ENCODE data around the gene COL18A1. TPM values are rescaled to one million over a fixed set of nuclear protein-coding genes. Genes with fewer than 3 reads are reported as not detected.
A peak's percentile ranks its signal among the peaks of the same experiment; 100 is the strongest.

The COL18A1 gene
- total RNA-seq, 1 donor from 2014 or later: 187 TPM

DNA sequence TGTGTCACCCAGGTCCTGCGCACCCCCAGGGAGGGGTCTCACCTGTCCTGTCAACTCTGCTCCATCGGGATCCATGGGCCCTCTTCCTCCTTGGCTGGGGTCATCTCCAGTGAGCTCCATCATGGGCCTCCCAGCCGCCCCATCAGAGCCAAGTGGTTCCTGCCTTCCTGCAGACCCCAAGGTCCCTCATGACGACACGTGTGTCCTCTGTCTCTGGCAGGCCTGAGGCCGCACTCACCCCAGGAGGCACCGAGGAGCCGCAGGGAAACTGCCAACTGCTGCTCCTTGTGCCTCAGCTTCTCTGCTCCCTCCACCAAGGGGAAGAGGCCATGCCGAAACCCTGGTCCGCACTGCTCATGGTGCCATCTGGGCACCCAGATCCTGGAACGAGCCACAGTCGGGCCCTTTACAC lies 46.8 kb downstream of the COL18A1 start:
- DNase-seq (ENCODE audit: low read depth): no peak

DNA sequence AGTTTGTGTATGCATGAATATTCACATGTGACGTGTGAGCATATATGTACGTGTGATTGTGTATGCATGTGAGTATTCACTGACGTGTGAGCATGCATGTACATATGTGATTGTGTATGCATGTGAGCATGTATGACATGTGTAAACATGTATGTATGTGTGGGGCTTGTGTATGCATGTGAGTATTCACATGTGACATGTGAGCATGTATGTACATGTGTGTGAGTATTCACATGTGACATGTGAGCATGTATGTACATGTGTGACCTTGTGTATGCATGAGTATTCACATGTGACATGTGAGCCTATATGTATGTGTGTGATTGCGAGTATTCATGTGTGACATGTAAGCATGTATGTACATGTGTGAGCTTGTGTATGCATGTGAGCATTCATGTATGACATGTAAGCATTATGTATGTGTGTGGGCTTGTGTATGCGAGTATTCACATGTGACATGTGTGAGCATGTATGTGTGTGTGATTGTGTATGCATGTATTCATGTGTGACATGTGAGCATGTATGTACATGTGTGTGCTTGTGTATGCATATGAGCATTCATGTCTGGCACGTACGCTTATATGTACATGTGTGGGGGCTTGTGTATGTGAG lies 47.8 kb downstream of the COL18A1 start:
- no peak for DNase-seq (ENCODE audit: low read depth)

DNA sequence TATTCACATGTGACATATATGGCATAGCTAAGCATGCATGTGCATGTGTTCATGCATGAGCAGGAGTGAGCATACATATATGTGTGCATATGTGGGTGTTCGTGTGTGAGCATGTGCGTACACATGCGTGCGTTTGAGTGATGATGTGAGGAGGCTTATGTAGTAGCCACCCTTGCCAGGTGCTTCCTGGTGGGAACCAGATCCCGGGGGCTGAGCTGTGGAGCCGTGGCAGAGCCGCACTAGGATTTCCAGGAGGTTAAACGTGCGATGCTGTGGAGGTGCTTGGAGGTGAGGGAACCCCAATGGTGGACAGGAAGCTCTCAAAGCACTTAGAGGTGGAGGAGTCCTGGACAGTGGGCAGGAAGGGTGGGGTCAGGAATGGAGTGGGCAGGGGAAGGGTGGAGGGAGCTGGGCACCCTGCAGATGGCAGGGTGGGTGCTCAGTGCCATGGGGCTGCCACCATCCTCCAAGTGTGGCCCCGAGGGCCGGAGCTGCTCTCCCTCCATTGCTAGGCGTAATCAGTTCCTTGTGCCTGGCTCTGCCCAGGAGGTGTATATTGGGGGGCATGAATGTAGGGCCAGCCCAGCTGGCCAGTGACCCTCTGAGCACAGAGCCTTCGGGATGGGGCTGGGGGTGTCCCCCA lies 48.5 kb downstream of the COL18A1 start:
- no peak for DNase-seq (ENCODE audit: low read depth)

DNA sequence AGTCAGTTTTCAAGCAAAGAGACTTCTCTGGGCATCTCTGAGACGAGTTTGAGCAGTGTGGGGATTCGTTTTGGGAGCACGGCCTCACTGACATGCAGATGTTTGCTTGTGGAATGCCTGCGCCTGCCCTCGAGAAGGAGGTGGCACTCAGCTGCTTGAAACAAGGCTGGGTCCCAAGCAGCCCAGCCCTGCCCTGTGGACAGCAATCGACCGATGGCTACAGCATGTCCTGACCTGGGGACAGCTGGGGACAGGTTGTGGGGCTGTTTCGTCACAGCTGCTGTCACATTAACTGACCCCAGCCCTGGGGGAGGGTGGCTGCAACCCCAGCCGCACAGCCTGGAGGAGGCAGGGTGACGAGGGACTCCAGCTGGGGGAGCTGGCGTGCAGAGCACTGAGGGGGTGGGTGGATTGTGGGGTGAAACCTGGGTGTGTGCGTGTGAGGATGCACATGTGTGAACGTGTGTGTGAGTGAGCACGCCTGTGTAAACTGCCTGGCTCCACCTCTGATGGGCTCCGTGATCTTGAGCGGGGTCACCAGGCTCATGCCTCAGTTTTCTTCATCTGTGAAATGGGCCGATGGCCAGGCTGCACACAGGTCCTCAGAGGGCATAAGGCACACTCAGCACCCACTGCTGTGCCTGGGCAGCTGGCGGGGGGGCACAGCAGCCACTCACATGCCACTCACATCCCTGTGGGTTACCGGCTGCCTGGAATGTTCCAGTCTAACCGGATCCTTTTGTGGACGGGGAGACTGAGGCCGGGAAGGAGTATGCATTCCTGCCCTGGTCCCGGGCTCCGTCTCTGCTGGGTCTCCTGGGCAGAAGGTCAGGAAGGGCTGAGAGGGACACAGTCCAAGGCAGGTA lies 49.3 kb downstream of the COL18A1 start:
- DNase-seq (ENCODE audit: low read depth): peak; percentile 19

DNA sequence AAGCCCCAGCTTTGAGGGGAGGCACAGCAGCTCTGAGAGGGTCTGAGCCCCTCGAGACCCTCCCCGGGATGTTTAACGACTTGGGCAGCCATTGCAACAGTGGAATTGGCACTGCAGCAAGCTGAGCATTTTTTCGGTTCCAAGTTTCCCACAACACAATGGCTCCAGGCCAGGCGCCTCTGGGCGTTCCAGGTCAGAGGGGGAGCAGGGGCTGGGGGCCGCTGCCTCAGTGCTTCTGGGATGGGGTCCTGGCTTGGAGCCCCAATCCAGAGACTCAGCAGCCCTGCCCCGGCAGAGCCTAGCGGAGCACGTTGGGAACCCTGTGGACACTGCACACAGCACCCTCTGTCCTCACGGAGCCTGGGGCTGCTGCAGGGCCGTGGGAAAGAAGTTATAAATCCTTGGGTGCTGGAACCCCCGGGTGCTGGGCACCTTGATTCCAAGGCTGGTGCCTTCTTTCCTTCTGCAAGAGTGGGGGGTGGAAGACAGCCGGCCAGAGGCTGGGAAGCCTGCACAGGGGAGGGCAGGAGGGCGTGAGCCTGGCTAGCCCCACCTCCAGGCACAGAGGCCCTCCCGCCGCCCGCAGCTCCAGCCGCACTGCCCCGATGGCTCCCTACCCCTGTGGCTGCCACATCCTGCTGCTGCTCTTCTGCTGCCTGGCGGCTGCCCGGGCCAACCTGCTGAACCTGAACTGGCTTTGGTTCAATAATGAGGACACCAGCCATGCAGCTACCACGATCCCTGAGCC lies 50.1 kb downstream of the COL18A1 start:
- DNase-seq (ENCODE audit: low read depth): peak; percentile 42

DNA sequence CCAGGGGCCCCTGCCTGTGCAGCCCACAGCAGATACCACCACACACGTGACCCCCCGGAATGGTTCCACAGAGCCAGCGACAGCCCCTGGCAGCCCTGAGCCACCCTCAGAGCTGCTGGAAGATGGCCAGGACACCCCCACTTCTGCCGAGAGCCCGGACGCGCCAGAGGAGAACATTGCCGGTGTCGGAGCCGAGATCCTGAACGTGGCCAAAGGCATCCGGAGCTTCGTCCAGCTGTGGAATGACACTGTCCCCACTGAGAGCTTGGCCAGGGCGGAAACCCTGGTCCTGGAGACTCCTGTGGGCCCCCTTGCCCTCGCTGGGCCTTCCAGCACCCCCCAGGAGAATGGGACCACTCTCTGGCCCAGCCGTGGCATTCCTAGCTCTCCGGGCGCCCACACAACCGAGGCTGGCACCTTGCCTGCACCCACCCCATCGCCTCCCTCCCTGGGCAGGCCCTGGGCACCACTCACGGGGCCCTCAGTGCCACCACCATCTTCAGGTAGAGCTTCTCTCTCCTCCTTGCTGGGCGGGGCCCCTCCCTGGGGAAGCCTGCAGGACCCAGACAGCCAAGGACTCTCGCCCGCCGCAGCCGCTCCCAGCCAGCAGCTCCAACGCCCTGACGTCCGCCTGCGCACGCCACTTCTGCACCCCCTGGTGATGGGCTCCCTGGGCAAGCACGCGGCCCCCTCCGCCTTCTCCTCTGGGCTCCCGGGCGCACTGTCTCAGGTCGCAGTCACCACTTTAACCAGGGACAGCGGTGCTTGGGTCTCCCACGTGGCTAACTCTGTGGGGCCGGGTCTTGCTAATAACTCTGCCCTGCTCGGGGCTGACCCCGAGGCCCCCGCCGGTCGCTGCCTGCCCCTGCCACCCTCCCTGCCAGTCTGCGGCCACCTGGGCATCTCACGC lies 51.0 kb downstream of the COL18A1 start:
- DNase-seq (ENCODE audit: low read depth): no peak

DNA sequence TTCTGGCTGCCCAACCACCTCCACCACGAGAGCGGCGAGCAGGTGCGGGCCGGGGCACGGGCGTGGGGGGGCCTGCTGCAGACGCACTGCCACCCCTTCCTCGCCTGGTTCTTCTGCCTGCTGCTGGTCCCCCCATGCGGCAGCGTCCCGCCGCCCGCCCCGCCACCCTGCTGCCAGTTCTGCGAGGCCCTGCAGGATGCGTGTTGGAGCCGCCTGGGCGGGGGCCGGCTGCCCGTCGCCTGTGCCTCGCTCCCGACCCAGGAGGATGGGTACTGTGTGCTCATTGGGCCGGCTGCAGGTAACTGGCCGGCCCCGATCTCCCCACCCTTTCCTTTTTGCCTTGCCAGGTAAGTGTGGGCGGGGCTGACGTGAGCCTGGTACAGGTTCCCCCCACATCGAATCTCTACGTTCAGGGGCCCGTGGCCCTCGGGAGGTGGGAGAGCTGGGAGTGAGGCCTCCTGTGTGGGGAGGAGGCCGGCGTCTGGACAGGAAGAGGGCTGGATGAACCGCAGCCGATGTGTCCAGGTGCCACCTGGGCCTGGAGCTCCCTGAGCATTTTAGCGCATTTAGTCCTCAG lies 51.7 kb downstream of the COL18A1 start:
- DNase-seq (ENCODE audit: low read depth): no peak

DNA sequence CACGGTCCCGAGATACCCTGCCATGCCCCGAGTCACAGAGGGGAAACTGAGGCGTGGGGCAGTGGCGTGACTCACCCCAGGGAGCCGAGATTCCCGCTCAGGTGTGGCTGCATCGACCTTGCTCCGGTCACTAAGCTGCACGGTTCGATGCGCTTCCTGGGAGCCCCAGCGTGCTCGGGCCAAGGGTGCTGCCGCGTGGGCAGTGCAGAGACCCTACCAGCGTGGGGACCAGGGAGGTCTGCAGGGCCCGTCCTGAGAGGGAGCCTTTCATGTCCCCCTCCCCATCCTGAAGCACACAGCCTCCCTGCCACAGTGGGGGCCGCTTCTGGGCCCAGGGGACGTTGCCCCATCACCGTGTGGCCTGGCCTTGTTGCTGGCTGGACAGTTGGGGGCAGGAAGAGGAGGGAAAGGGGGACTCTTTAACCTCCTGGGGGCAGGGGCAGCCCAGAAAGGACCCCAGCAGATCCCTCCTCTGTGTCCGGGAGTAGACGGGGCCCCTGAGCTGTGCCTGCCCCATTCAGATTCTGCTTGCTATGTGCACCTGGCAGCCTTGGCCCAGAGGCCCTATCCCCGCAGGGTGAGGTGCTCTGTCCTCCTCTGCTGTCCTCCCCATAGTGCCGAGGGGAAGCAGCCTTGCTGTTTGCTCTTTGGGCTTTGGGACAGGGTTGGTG lies 52.3 kb downstream of the COL18A1 start:
- DNase-seq (ENCODE audit: low read depth): no peak

DNA sequence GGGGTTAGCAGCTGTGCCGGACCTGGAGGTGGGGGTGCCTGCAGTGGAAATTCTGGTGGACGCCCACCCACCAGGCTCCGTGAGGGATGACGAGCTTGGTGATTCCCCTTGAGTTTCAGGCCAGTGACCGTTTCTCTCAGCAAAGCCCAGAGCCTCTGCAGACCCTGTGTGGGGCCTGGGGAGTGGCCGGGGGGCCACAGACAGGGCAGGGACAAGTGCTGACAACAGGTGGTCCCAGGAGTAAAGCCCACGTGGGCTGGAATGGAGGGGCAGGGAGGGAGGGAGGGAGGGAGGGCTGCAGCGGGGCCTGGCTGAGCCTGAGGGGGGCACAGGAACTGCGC lies 52.8 kb downstream of the COL18A1 start:
- no peak for DNase-seq (ENCODE audit: low read depth)

DNA sequence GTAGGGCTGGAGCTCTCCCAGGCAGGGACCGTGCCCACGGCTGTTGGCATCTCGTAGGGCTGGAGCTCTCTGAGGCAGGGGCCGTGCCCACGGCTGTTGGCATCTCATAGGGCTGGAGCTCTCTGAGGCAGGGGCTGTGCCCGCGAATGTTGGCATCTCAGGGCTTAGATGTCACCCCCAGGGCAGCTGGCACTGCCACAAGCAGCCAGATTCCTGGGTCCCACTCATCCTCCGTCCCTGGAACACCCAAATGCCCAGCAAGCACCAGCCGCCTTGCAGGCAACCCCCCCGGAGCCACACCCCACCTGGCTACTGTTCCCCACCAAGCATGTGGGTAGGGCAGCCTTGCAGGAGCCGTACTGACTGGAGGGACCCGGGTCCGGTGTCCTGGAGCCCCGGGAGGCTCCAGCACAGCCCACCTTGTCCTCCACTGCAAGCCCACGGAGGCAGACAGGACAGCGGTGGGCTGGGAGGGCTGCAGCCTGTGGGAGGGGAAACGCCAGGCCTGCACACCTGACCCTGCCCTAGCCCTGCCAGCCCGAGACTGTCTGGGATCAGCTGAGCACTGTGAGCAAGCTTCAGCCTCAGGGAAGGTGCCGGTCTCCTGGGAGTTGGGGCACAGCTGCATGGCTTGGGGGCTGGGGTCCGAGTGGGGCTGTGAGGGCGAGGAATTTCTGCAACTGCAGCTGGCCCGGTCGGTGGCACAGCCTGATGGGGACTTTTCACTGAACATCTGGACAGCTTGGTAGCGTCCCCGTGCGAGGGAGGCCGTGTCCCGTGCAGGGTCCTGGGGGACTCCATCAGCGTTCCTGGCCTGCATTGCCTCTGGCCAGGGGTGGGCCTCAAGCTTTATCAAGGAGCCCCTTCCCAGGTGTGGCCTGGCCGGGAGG lies 53.6 kb downstream of the COL18A1 start:
- no peak for DNase-seq (ENCODE audit: low read depth)

DNA sequence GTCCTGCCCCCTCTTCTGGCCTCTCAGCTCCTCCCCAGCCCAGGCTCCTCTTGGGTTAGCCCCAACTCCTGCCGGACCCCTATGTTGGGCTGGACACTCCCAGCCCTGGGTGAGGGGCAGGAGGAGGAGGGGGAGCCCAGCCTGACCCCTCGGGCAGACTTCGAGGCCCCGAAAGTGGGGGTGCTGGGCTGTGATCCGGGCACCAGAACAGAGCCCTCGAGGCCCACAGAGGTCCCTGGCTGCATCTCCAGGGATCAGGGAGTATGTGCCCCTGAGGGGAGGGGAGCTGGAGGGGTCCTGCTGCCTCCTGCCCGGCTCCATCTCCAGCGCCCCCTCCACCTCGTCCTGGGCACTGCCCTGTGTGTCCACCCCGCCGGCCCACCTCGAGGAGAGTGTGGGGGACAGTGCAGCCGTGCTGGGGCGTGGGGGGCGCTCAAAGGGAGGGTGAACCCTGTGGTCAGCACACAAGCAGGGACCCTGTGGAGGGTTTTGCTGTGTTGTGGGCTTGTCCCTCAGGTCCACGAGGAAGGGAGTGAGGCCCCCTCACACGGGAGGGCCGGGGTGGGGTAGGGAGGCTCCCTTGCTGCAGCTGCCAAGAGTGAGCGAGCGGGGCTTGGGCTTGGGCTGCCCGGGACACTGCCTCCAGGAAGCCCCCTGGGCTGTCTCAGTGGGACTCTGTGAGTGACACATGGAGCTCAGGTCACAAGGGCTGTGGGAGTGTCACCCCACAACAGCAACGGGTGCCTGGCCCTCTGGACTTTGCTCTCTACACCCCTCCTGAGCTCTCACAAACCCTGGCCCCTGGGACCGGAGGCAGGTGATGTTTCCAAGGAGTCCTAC lies 54.4 kb downstream of the COL18A1 start:
- DNase-seq (ENCODE audit: low read depth): no peak

DNA sequence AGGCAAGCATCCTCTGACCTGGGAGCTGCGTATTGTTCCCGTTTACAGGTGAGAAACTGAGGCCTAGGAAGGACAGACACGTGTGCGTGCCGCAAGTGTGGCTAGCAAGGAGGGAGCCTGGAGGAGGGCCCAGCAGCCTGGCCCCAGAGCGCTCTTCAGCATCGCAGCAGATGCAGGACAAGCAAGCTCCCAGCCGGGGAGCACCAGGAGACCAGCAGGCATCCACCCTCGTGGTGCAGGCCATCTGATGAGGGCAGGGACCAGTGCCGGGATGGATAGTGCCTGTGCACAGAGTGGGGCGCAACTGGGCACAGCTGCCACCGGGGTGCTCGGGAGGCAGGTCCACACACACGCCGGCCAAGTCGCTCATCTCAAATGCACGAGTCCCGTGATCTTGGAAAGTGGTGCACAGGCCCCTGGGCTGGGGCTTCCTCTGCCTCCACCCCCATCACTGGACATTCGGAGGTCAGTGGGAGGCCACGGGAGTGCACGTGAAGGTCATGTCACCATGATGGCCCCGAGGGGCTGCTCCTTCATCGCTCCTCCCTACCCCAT lies 55.1 kb downstream of the COL18A1 start:
- no peak for DNase-seq (ENCODE audit: low read depth)

DNA sequence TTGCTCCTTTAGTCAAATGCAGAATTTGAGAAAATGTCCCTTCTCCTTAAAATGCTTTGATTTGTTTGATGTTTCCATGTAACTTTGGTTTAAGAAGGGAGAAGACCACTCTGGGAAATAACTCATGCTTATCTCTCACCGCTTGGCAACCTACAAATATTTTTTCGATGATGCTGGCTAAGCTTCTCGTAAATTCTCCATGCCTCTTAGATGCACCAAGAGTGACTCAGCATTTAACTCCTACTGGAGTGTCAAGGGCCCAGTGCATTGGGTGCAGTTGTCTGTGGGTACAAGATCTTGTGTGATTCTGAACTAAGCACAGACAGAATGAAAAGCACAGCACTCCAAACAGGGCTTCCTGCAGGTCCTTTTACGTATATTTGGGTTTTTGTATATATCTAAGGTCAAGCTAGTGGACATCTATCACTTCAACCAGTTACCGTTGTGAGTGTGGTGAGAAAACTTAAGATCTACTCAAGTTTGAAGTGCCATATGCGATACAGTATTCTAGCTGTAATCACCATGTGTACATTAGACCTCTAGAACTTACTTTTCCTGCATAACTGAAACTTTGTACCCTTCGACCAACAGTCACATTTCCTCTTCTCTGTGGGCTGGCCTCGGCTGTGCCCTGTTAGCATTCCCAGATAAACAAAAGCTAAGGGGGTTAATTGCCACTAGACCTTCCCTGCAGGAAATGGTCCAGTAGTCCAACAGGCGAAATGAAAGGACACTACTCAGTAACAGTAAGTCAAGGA lies 55.8 kb downstream of the COL18A1 start:
- peak; percentile 43 for DNase-seq (ENCODE audit: low read depth)

DNA sequence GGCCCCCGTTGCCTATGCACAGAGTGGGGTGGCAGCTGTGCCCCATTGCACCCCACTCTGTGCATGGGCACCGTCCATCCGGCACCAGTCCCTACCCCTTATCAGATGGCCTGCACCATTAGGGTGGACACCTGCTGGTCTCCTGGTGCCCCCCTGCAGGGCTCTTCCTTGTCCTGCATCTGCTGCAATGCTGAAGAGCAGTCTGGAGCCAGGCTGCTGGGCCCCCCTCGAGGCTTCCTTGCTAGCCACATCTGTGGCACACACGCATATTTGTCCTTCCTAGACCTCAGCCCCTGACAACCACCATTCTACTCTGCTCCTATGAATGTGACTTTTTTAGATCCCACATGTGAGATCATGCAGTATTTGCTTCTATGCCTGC lies 56.4 kb downstream of the COL18A1 start:
- no peak for DNase-seq (ENCODE audit: low read depth)

DNA sequence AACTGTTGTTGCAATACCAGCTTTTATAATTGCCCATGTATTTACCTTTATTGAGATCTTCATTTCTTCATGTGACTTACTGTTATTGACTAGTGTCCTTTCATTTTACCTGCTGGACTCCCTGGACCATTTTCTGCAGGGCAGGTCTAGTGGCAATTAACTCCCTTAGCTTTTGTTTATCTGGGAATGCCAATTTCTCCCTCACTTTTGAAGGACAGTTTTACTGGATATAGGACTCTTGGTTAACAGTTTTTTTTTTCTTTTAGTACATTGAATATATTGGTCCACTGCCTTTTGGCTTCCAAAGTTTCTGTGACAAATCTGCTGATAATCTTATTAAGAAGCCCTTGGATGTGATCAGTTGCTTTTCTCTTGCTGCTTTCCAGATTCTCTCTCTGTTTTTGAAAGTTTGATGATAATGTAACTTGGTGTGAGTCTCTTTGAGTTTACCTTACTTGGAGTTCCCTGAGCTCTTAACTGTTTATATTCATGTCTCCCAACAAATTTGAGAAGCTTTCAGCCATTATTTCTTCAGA lies 56.9 kb downstream of the COL18A1 start:
- DNase-seq (ENCODE audit: low read depth): no peak

DNA sequence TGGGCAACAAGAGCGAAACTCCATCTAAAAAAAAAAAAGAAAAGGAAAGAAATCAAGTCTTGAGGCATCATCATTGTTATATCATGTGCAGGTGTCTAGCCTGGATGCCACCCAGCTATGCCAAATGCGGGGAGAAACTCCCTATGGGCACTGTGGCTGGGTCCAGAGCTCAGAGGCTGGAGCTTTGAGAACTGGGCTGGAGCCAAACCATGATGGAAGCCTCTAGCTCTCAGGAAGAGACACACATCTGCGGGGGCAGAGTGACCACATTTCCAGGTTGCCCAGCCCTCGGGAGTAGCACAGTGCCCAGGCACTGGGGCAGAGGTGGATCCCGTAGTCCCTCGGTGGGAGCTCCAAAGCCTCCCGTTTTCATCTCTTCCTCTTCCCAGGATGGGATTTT lies 58.9 kb downstream of the COL18A1 start:
- DNase-seq (ENCODE audit: low read depth): no peak
